ENCODE measurements around the gene MRS2.

The MRS2 gene

GRCh38 chr6:24419526-24419925, 16.8 kb downstream of the MRS2 start:
- DNase-seq (ENCODE audit: low spot score), result no peak
- TF ChIP-seq, protein P1, sequence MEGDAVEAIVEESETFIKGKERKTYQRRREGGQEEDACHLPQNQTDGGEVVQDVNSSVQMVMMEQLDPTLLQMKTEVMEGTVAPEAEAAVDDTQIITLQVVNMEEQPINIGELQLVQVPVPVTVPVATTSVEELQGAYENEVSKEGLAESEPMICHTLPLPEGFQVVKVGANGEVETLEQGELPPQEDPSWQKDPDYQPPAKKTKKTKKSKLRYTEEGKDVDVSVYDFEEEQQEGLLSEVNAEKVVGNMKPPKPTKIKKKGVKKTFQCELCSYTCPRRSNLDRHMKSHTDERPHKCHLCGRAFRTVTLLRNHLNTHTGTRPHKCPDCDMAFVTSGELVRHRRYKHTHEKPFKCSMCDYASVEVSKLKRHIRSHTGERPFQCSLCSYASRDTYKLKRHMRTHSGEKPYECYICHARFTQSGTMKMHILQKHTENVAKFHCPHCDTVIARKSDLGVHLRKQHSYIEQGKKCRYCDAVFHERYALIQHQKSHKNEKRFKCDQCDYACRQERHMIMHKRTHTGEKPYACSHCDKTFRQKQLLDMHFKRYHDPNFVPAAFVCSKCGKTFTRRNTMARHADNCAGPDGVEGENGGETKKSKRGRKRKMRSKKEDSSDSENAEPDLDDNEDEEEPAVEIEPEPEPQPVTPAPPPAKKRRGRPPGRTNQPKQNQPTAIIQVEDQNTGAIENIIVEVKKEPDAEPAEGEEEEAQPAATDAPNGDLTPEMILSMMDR (IDR thresholded peaks at IDR 0.05; ENCODE audit: borderline replicate concordance, control extremely low read depth, extremely low read depth, insufficient read depth, missing control alignments), result no peak
- in situ Hi-C loops (cut with MboI; ENCODE audit: low sequenced_read_pairs, unreplicated experiment), result no loop called here

GRCh38 chr6:24425091-24425490, 22.4 kb downstream of the MRS2 start:
- TF ChIP-seq, protein P1 (IDR thresholded peaks at IDR 0.05; ENCODE audit: borderline replicate concordance, control extremely low read depth, extremely low read depth, insufficient read depth, missing control alignments), result no peak
- DNase-seq (ENCODE audit: low spot score), result no peak
- in situ Hi-C loops (cut with MboI; ENCODE audit: low sequenced_read_pairs, unreplicated experiment), result no loop called here

- in situ Hi-C loops (cut with MboI; ENCODE audit: low sequenced_read_pairs, unreplicated experiment), result no loop called here
- no peak for DNase-seq (ENCODE audit: low spot score)
- TF ChIP-seq, protein P1 (IDR thresholded peaks at IDR 0.05; ENCODE audit: borderline replicate concordance, control extremely low read depth, extremely low read depth, insufficient read depth, missing control alignments), result no peak
Observed at GRCh38 chr6:24426729-24427446, 24.2 kb downstream of the MRS2 start.

DNA sequence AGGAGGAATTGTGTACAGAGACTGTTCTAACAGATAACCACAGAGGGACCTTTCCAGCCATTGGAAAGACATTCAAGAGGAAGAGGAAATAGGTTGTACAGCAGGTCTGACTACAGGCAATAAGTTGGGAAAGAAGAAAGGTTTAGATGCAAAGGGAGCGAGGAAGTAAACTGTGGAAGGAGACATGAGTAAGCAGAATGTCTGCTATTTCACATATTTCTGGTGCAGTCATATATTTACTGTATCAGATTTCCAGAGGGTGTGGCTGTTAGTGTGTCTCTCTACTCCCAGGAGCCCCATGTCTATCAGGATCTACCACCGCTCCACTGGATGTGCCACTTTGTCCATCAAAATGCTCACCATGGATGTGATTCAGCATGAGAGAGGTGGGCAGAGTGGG, 25.9 kb downstream of the MRS2 start:
- TF ChIP-seq, protein P1 (IDR thresholded peaks at IDR 0.05; ENCODE audit: borderline replicate concordance, control extremely low read depth, extremely low read depth, insufficient read depth, missing control alignments), result no peak
- in situ Hi-C loops (cut with MboI; ENCODE audit: low sequenced_read_pairs, unreplicated experiment), result no loop called here
- no peak for DNase-seq (ENCODE audit: low spot score)

DNA sequence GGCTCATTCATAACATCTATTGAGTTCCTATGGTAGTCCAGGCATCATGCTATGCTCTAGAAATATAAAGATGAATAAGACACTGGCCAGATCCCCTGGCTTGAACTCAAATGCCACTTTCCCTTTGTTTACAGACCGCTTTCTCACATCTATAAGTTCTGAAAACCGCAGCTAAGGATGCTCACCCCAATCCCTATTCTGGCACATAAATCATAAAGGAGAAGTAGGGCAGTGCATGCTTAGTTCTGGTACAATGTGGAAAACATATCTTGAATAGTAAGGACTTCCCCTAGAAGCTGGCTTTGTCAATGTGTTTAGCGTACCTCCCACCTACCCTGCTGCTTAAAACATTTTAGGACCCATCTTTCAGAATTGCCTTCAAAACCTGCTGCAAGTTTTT, 26.4 kb downstream of the MRS2 start:
- TF ChIP-seq, protein P1 (IDR thresholded peaks at IDR 0.05; ENCODE audit: borderline replicate concordance, control extremely low read depth, extremely low read depth, insufficient read depth, missing control alignments), result no peak
- DNase-seq (ENCODE audit: low spot score), result no peak
- in situ Hi-C loops (cut with MboI; ENCODE audit: low sequenced_read_pairs, unreplicated experiment), result no loop called here

DNA sequence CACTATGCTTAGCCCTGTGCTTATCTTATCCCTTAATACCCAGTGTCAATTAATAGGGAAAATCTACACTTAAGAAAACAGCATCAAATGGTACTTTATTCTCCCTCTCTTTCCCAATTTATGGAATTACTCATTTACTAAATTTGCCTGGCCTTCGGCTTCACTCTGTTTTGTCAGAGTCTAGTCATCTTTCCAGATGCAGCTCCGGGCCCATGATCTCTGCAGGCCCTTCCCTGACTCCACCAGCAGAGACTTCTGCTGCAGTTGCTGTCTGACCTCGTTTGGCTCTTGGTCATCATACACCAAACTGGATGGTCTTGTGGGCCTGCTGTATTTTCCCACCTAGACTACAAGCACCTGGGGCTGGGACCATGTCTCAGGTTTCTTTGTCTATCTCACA, 27.4 kb downstream of the MRS2 start:
- DNase-seq (ENCODE audit: low spot score), result no peak
- in situ Hi-C loops (cut with MboI; ENCODE audit: low sequenced_read_pairs, unreplicated experiment), result no loop called here
- TF ChIP-seq, protein P1 (IDR thresholded peaks at IDR 0.05; ENCODE audit: borderline replicate concordance, control extremely low read depth, extremely low read depth, insufficient read depth, missing control alignments), result no peak
